Astrocyte (in vitro differentiated cells and primary cell): Measurements from ENCODE around the gene USPL1. TPM values are rescaled to one million over a fixed set of nuclear protein-coding genes. Genes with fewer than 3 reads are reported as not detected.

Experiments
- DNase-seq: peaks from one replicate; pipeline ENCODE4 v3.0.0-alpha.2; 2010; ENCODE audit warnings: low read depth
- FAIRE-seq: peaks from 2 replicates; lab custom pipeline; 2011; peaks lifted over from hg19 to GRCh38; lab: Jason Lieb, UNC
- H2AFZ ChIP-seq: 2 replicates; pipeline ENCODE4 v1.6.0; 2012; ENCODE audit warnings: low read depth, low read length, inconsistent platforms
- H3K27ac ChIP-seq: 2 replicates; pipeline ENCODE4 v1.5.1; 2011; ENCODE audit warnings: low read depth, low read length, inconsistent platforms
- H3K27me3 ChIP-seq: 2 replicates; pipeline ENCODE4 v1.6.0; 2011; ENCODE audit warnings: low read length, inconsistent platforms; ENCODE audit not compliant: insufficient read depth
- H3K36me3 ChIP-seq: 2 replicates; pipeline ENCODE4 v1.5.1; 2011; ENCODE audit warnings: low read length, inconsistent platforms; ENCODE audit not compliant: insufficient read depth
- H3K4me1 ChIP-seq: 2 replicates; pipeline ENCODE4 v1.5.1; 2011; ENCODE audit warnings: low read length, inconsistent platforms; ENCODE audit not compliant: insufficient read depth
- H3K4me2 ChIP-seq: 2 replicates; pipeline ENCODE4 v1.6.0; 2012; ENCODE audit warnings: low read length, inconsistent platforms
- H3K4me3 ChIP-seq: 2 replicates; pipeline ENCODE4 v1.5.1; 2011; ENCODE audit warnings: low read depth, mild to moderate bottlenecking, low read length, inconsistent platforms; ENCODE audit not compliant: insufficient read depth
- H3K79me2 ChIP-seq: 2 replicates; pipeline ENCODE4 v1.6.0; 2012; ENCODE audit warnings: mild to moderate bottlenecking, low read length, inconsistent platforms; ENCODE audit not compliant: insufficient read depth
- H3K9ac ChIP-seq: 2 replicates; pipeline ENCODE4 v1.6.0; 2012; ENCODE audit warnings: mild to moderate bottlenecking, low read length, inconsistent platforms
- H3K9me3 ChIP-seq: 2 replicates; pipeline ENCODE4 v1.5.1; 2012; ENCODE audit warnings: low read depth, mild to moderate bottlenecking, low read length, inconsistent platforms; ENCODE audit not compliant: insufficient read depth
- H4K20me1 ChIP-seq: 2 replicates; pipeline ENCODE4 v1.6.0; 2012; ENCODE audit warnings: low read length, inconsistent platforms; ENCODE audit not compliant: insufficient read depth
- H3K27ac Mint-ChIP-seq: one replicate; pipeline ENCODE4 v1.8.0; 2021; ENCODE audit warnings: mild to moderate bottlenecking, mixed read lengths; ENCODE audit not compliant: unreplicated experiment
- H3K27me3 Mint-ChIP-seq: one replicate; pipeline ENCODE4 v1.8.0; 2021; ENCODE audit warnings: low read depth, mixed read lengths; ENCODE audit not compliant: unreplicated experiment
- H3K36me3 Mint-ChIP-seq: one replicate; pipeline ENCODE4 v1.8.0; 2021; ENCODE audit warnings: low read depth, mixed read lengths; ENCODE audit not compliant: unreplicated experiment
- H3K4me1 Mint-ChIP-seq: one replicate; pipeline ENCODE4 v1.8.0; 2021; ENCODE audit warnings: low read depth, mixed read lengths; ENCODE audit not compliant: unreplicated experiment
- H3K4me3 Mint-ChIP-seq: one replicate; pipeline ENCODE4 v1.8.0; 2021; ENCODE audit warnings: mild to moderate bottlenecking, moderate library complexity, mixed read lengths; ENCODE audit not compliant: unreplicated experiment
- H3K9me3 Mint-ChIP-seq: one replicate; pipeline ENCODE4 v1.8.0; 2021; ENCODE audit warnings: mild to moderate bottlenecking, mixed read lengths; ENCODE audit not compliant: unreplicated experiment
- CTCF ChIP-seq: IDR thresholded peaks from 2 replicates; pipeline ENCODE4 v1.5.1; 2011; ENCODE audit warnings: low read depth, mild to moderate bottlenecking, inconsistent platforms, low read length, moderate library complexity; ENCODE audit not compliant: insufficient read depth
- EZH2 ChIP-seq: IDR thresholded peaks from 2 replicates; pipeline ENCODE4 v1.6.1; 2012; ENCODE audit warnings: mild to moderate bottlenecking, low read length, inconsistent platforms; ENCODE audit not compliant: insufficient read depth
- total RNA-seq: library from RNA; stranded (reverse); gene quantifications from 2 replicates; pipeline ENCODE4 v1.2.1, GENCODE V29; 2021

Gene USPL1
- total RNA-seq, 1 donor from 2014 or later = 29.6 TPM

- Mint-ChIP-seq H3K27ac (no peak overlapping the region), H3K27me3 (no peaks in the 10 kb centered on the region), H3K9me3 (no peaks in the 10 kb centered on the region), H3K4me1 (peaks cover 14% of the 10 kb centered on the region), H3K36me3 (peaks cover 8% of the 10 kb centered on the region), H3K4me3 (no peak overlapping the region)
- H3K9ac ChIP-seq = no peak overlapping the region
- peaks cover 9% of the 10 kb centered on the region for H3K4me1 ChIP-seq
- H3K4me2 ChIP-seq = no peak overlapping the region
- H3K79me2 ChIP-seq = peaks cover 98% of the 10 kb centered on the region
- no peak overlapping the region for H3K27ac ChIP-seq
- TF ChIP-seq CTCF (no peak), EZH2 (no peak)
- H4K20me1 ChIP-seq = peaks cover 47% of the 10 kb centered on the region
- no peaks in the 10 kb centered on the region for H3K27me3 ChIP-seq
- no peaks in the 10 kb centered on the region for H3K9me3 ChIP-seq
- peaks cover 20% of the 10 kb centered on the region for H3K36me3 ChIP-seq
- no peak for DNase-seq
- FAIRE-seq = no peak
- H2AFZ ChIP-seq = no peak overlapping the region
- no peak overlapping the region for H3K4me3 ChIP-seq
Observed at GRCh38 chr13:30624630-30625029, 6.9 kb downstream of the USPL1 start.

DNA sequence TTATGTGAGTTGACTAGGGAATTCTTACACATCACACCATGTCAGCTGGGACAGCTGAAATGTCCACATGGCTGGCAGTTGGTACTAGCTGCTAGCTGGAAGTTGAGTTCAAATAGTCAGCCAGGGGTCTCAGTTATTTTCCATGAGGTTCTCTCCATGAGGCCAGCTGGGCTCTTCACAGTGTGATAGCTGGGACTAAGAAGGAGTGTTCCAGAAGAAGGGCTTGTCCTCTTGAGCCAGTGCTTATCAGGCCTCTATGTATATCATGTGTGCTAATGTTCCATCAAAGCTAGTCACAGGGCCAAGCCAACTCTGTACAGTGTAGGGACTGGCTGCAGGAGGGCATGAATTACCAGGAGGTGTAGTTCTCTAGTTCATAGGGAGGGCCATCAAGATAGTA, 11.8 kb downstream of the USPL1 start:
- H3K4me2 ChIP-seq = no peak overlapping the region
- Mint-ChIP-seq H3K27ac (no peak overlapping the region), H3K4me3 (no peak overlapping the region), H3K9me3 (no peaks in the 10 kb centered on the region), H3K27me3 (no peaks in the 10 kb centered on the region), H3K36me3 (peaks cover 5% of the 10 kb centered on the region), H3K4me1 (no peaks in the 10 kb centered on the region)
- no peak for DNase-seq
- H3K27ac ChIP-seq = no peak overlapping the region
- peaks cover 41% of the 10 kb centered on the region for H4K20me1 ChIP-seq
- peaks cover 39% of the 10 kb centered on the region for H3K36me3 ChIP-seq
- FAIRE-seq = no peak
- H3K4me3 ChIP-seq = no peak overlapping the region
- no peaks in the 10 kb centered on the region for H3K4me1 ChIP-seq
- H3K9ac ChIP-seq = no peak overlapping the region
- TF ChIP-seq EZH2 = no peak
- TF ChIP-seq CTCF = no peak
- H3K9me3 ChIP-seq = no peaks in the 10 kb centered on the region
- H3K79me2 ChIP-seq = peaks cover 92% of the 10 kb centered on the region
- no peaks in the 10 kb centered on the region for H3K27me3 ChIP-seq
- H2AFZ ChIP-seq = no peak overlapping the region

- Histone ChIP-seq H3K4me3 (no peak overlapping the region), H2AFZ (no peak overlapping the region), H3K9ac (no peak overlapping the region), H3K4me1 (no peaks in the 10 kb centered on the region), H3K79me2 (peaks cover 91% of the 10 kb centered on the region), H3K4me2 (no peak overlapping the region), H3K9me3 (no peaks in the 10 kb centered on the region), H3K36me3 (peaks cover 33% of the 10 kb centered on the region), H3K27ac (no peak overlapping the region), H4K20me1 (peaks cover 62% of the 10 kb centered on the region), H3K27me3 (no peaks in the 10 kb centered on the region)
- Mint-ChIP-seq H3K9me3 (no peaks in the 10 kb centered on the region), H3K4me1 (peaks cover 3% of the 10 kb centered on the region), H3K27ac (no peak overlapping the region), H3K36me3 (peaks cover 4% of the 10 kb centered on the region), H3K4me3 (no peak overlapping the region), H3K27me3 (no peaks in the 10 kb centered on the region)
- FAIRE-seq = no peak
- no peak for TF ChIP-seq CTCF
- no peak for TF ChIP-seq EZH2
- DNase-seq = no peak
Observed at GRCh38 chr13:30633861-30634260, 16.1 kb downstream of the USPL1 start.
